Measurements from ENCODE around the gene MYADML2. TPM values are rescaled to one million over a fixed set of nuclear protein-coding genes. Genes with fewer than 3 reads are reported as not detected.
A peak's percentile ranks its signal among the peaks of the same experiment; 100 is the strongest.

Gene MYADML2
- total RNA-seq, 1 donor from 2014 or later, result 0.11 TPM

GRCh38 chr17:81924557-81925532, 22.2 kb downstream of the MYADML2 start:
- Mint-ChIP-seq H3K27me3 (ENCODE audit: insufficient read depth, low read depth) (no peaks in the 10 kb centered on the region), H3K36me3 (peaks cover 5% of the 10 kb centered on the region), H3K4me3 (peak overlapping the region; percentile 90), H3K27ac (no peak overlapping the region), H3K4me1 (peaks cover 21% of the 10 kb centered on the region), H3K9me3 (no peaks in the 10 kb centered on the region)
- Histone ChIP-seq H3K27me3 (peaks cover 17% of the 10 kb centered on the region), H3F3A (ENCODE audit: low read depth) (peaks cover 39% of the 10 kb centered on the region), H3K79me2 (ENCODE audit: low read depth) (peaks cover 71% of the 10 kb centered on the region), H3K4me3 (no peak overlapping the region), H3K4me1 (peaks cover 33% of the 10 kb centered on the region), H3K4me2 (peak overlapping the region; percentile 82), H3K36me3 (no peaks in the 10 kb centered on the region), H2AFZ (replicated peaks) (no peak overlapping the region), H4K20me1 (ENCODE audit: low read depth) (peaks cover 55% of the 10 kb centered on the region), H3K27ac (no peak overlapping the region), H3K9ac (no peak overlapping the region), H3K9me3 (ENCODE audit: low read depth) (no peaks in the 10 kb centered on the region)
- TF ChIP-seq CTCF (IDR thresholded peaks at IDR 0.05) (no peak), EZH2 (IDR thresholded peaks at IDR 0.05) (no peak), EZH2phosphoT487 (IDR thresholded peaks at IDR 0.05) (no peak)
- DNase-seq (ENCODE audit: low spot score), result peak; percentile 62

GRCh38 chr17:81923302-81924260, 23.5 kb downstream of the MYADML2 start:
- TF ChIP-seq EZH2phosphoT487 (IDR thresholded peaks at IDR 0.05) (no peak), CTCF (IDR thresholded peaks at IDR 0.05) (no peak), EZH2 (IDR thresholded peaks at IDR 0.05) (no peak)
- peak overlapping the region; percentile 82 for H3K4me2 ChIP-seq
- H3K4me3 ChIP-seq, result peak overlapping the region; percentile 41

GRCh38 chr17:81922566-81923301, 24.3 kb downstream of the MYADML2 start:
- Histone ChIP-seq H3K9me3 (ENCODE audit: low read depth) (no peaks in the 10 kb centered on the region), H3K27me3 (no peaks in the 10 kb centered on the region), H3K4me3 (peak overlapping the region; percentile 41), H3F3A (ENCODE audit: low read depth) (peaks cover 53% of the 10 kb centered on the region), H3K4me2 (peak overlapping the region; percentile 82), H3K36me3 (no peaks in the 10 kb centered on the region), H2AFZ (replicated peaks) (no peak overlapping the region), H3K79me2 (ENCODE audit: low read depth) (peaks cover 71% of the 10 kb centered on the region), H3K9ac (no peak overlapping the region), H3K27ac (peak overlapping the region; percentile 73), H4K20me1 (ENCODE audit: low read depth) (peaks cover 46% of the 10 kb centered on the region), H3K4me1 (peaks cover 31% of the 10 kb centered on the region)
- TF ChIP-seq EZH2 (IDR thresholded peaks at IDR 0.05) (no peak), EZH2phosphoT487 (IDR thresholded peaks at IDR 0.05) (no peak), CTCF (IDR thresholded peaks at IDR 0.05) (no peak)
- Mint-ChIP-seq H3K27me3 (ENCODE audit: insufficient read depth, low read depth) (peaks cover 2% of the 10 kb centered on the region), H3K4me1 (peaks cover 33% of the 10 kb centered on the region), H3K27ac (no peak overlapping the region), H3K9me3 (no peaks in the 10 kb centered on the region), H3K36me3 (peaks cover 5% of the 10 kb centered on the region), H3K4me3 (no peak overlapping the region)
- DNase-seq (ENCODE audit: low spot score), result no peak

More at GRCh38 chr17:81923302-81924260, 23.5 kb downstream of the MYADML2 start:
- H3K36me3 ChIP-seq, result no peaks in the 10 kb centered on the region
- H4K20me1 ChIP-seq (ENCODE audit: low read depth), result peaks cover 46% of the 10 kb centered on the region
- Mint-ChIP-seq H3K4me3 (peak overlapping the region; percentile 72), H3K4me1 (peaks cover 28% of the 10 kb centered on the region), H3K36me3 (peaks cover 5% of the 10 kb centered on the region), H3K27ac (peak overlapping the region; percentile 86), H3K27me3 (ENCODE audit: insufficient read depth, low read depth) (peaks cover 2% of the 10 kb centered on the region), H3K9me3 (no peaks in the 10 kb centered on the region)
- H3F3A ChIP-seq (ENCODE audit: low read depth), result peaks cover 47% of the 10 kb centered on the region
- peaks cover 31% of the 10 kb centered on the region for H3K4me1 ChIP-seq
- peak overlapping the region; percentile 73 for H3K27ac ChIP-seq
- H3K9ac ChIP-seq, result no peak overlapping the region
- peak; percentile 87 for DNase-seq (ENCODE audit: low spot score)
- H3K9me3 ChIP-seq (ENCODE audit: low read depth), result no peaks in the 10 kb centered on the region
- peaks cover 8% of the 10 kb centered on the region for H3K27me3 ChIP-seq
- no peak overlapping the region for H2AFZ ChIP-seq (replicated peaks)
- H3K79me2 ChIP-seq (ENCODE audit: low read depth), result peaks cover 71% of the 10 kb centered on the region

All from neural progenitor cell (in vitro differentiated cells).